Neutrophil (primary cell): ENCODE measurements around the gene CREBBP.

Experiments used
- H3K27ac ChIP-seq: fragments of 200-600 bp; sonication (generic); 2 replicates; pipeline ENCODE4 v1.5.1; 2016; ENCODE audit warnings: mild to moderate bottlenecking, moderate library complexity
- H3K27me3 ChIP-seq: fragments of 200-600 bp; sonication (generic); 2 replicates; pipeline ENCODE4 v1.6.0; 2016; ENCODE audit warnings: mild to moderate bottlenecking
- H3K36me3 ChIP-seq: fragments of 200-600 bp; sonication (generic); 2 replicates; pipeline ENCODE4 v1.5.1; 2017
- H3K4me1 ChIP-seq, 2 experiments: fragments of 200-600 bp in 1 of 2; sonication (generic) in 1 of 2; 1 replicate in 1 of 2; 2 replicates in 1 of 2; pipeline versions ENCODE4 v1.5.1 to v1.6.1; 2013 to 2016; ENCODE audit warnings: low read depth in 1 of 2, low read length in 1 of 2, mild to moderate bottlenecking in 1 of 2, moderate library complexity in 1 of 2; ENCODE audit not compliant: control insufficient read depth in 1 of 2, insufficient read depth in 1 of 2
- H3K4me3 ChIP-seq, 2 experiments: fragments of 200-600 bp in 1 of 2; sonication (generic) in 1 of 2; 1 replicate in 1 of 2; 2 replicates in 1 of 2; pipeline ENCODE4 v1.5.1; 2013 to 2016; ENCODE audit warnings: low read depth in 1 of 2, low read length in 1 of 2, mild to moderate bottlenecking in 1 of 2, moderate library complexity in 1 of 2
- H3K9me3 ChIP-seq: fragments of 200-600 bp; sonication (generic); 2 replicates; pipeline ENCODE4 v1.5.1; 2016
- TF ChIP-seq, protein P1 (sequence below): fragments of 200-600 bp; sonication (generic); IDR thresholded peaks from 2 replicates; pipeline ENCODE4 v1.5.1; 2016; ENCODE audit warnings: antibody characterized with exemption

CREBBP gene

DNA sequence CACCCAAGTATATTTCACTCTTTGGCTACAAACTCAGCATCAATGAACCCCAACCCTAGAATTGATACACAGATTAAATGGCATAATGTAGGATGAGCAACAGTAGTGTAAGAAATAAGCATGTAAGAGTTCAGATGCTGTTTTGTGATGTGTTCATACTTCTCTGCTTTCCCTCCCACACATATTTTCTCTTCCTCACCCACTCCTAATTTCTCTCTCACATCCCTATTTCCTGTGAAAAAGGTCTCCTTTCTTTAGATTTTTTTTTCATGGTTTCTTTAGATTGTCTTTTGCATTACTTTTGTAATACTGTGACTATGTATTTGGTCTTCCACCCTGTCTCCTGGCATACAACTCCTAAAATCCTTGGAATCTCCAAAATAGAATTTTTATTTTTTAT lies 21.7 kb downstream of the CREBBP start:
- Histone ChIP-seq H3K4me3 (peak overlapping the region in 1 of 2 experiments; percentile 63), H3K27me3 (no peaks in the 10 kb centered on the region), H3K4me1 (peaks cover 99% of the 10 kb centered on the region in 2 experiments), H3K9me3 (no peaks in the 10 kb centered on the region), H3K27ac (peak overlapping the region; percentile 90), H3K36me3 (peaks cover 8% of the 10 kb centered on the region)
- TF ChIP-seq, protein P1, sequence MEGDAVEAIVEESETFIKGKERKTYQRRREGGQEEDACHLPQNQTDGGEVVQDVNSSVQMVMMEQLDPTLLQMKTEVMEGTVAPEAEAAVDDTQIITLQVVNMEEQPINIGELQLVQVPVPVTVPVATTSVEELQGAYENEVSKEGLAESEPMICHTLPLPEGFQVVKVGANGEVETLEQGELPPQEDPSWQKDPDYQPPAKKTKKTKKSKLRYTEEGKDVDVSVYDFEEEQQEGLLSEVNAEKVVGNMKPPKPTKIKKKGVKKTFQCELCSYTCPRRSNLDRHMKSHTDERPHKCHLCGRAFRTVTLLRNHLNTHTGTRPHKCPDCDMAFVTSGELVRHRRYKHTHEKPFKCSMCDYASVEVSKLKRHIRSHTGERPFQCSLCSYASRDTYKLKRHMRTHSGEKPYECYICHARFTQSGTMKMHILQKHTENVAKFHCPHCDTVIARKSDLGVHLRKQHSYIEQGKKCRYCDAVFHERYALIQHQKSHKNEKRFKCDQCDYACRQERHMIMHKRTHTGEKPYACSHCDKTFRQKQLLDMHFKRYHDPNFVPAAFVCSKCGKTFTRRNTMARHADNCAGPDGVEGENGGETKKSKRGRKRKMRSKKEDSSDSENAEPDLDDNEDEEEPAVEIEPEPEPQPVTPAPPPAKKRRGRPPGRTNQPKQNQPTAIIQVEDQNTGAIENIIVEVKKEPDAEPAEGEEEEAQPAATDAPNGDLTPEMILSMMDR = no peak

DNA sequence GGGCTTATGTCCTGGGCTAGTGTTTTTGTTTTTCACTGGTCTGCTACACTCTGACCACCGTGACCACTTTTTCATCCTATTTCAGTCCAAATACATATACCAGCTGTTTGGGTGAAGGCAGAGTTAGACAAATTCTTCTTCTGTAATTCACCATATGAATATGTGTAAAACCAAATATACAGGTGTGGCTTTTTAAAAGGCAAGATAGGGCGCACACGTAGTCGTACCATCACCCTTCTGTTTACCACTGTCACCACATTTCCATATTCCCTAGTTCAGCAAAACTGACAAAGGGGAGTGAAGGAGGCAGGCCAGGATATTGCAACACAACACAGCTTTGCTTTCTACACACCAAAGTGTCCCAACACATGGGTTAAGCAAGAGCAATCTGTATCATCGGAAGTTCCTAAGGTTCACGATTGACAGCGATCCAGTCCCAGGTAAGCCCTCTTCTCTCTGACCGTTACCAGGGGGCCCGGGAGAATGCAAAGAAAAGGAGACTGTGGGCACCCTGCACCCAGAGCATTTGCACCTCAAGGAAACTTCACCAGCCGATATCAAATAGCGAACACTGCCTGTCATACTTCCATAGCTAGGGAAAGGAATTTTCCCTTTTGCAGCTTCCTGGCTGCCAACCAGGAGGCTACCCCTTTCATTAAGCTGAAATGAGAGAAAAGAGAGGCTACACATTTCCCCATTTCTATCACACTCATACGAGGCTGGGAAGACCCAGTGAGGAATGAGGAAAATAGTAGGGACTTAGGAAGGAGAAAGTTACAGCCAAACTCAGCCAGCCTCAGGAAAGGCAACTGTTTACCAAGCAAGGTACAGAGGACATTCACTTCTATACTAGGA lies 23.1 kb downstream of the CREBBP start:
- Histone ChIP-seq H3K4me1 (peaks cover 99 to 100% of the 10 kb centered on the region in 2 experiments), H3K36me3 (peaks cover 5% of the 10 kb centered on the region), H3K9me3 (no peaks in the 10 kb centered on the region), H3K27me3 (no peaks in the 10 kb centered on the region), H3K27ac (peak overlapping the region; percentile 90), H3K4me3 (peak overlapping the region; percentile 62 to 63)
- TF ChIP-seq, protein P1 = no peak

DNA sequence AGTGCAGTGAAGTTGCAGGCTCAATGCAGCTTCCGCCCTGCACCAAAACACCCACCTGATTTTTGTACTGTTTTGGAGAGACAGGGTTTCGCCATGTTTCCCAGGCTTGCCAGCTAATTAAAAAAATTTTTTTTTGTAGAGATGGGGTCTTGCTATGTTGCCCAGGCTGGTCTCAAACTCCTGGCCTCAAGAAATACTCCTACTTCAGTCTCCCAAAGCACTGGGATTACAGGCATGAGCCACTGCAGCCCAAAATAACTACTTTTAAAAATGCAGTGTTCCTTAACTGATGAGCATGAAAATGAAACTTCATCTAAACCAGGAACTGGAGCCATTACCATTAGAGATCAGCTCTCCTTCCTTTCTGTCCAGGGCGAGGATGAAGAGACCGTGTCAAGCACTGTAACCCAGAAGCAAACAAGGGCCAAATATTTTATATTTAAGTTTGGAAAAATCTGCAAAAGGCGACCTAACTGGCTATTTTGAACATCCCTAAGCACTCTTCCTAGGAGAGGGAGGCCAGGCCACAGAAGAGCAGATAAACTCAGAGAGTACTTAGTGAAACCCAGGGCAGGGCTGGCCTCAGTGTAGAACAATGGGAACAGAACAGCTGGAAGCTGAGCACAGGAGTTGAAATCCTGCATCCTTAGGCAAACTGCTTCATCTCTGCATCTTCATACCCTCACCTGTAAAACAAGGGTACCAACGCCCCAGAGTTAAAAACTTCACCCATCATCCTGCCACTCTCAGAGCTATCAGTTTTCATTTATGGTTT lies 24.0 kb downstream of the CREBBP start:
- H3K4me3 ChIP-seq = peak overlapping the region; percentile 62 to 63
- H3K27ac ChIP-seq = peak overlapping the region; percentile 90
- H3K4me1 ChIP-seq = peaks cover 95% of the 10 kb centered on the region in 2 experiments
- no peaks in the 10 kb centered on the region for H3K27me3 ChIP-seq
- no peaks in the 10 kb centered on the region for H3K9me3 ChIP-seq
- peaks cover 5% of the 10 kb centered on the region for H3K36me3 ChIP-seq
- TF ChIP-seq, protein P1 = no peak

DNA sequence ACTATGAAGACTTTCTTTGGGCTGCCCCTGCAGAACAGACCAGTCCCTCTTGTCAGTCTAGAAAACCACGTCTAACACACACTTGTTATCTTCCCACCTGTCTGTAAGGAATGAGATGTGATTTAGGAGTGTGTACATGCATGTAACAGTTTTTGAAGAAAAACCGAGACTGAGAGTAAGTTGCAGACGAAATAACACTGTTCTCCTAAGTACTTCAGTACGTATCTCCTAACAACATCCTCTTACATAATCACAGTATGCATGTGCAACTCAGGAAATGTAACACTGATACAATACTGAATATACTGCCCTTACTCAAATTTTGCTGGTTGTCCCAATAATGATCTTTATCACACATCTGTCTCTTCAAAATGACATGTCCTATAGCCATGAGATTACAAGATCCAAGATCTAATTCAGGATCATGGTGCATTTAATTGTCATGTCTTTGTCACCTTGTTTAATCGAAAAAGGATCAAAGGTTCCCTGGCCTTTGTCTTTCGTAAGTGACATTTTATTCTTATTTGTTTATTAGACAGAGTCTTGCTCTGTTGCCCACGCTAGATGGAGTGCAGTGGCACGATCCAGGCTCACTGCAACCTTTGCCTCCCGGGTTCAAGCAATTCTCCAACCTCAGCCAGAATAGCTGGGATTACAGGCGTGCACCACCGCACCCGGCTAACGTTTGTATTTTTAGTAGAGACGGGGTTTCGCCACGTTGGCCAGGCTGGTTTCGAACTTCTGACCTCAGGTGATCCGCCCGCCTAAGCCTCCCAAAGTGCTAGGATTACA lies 25.6 kb downstream of the CREBBP start:
- Histone ChIP-seq H3K36me3 (peaks cover 15% of the 10 kb centered on the region), H3K4me1 (peaks cover 82% of the 10 kb centered on the region in 2 experiments), H3K9me3 (no peaks in the 10 kb centered on the region), H3K4me3 (peak overlapping the region; percentile 62 to 63), H3K27me3 (no peaks in the 10 kb centered on the region), H3K27ac (peak overlapping the region; percentile 90)
- TF ChIP-seq, protein P1 = no peak

DNA sequence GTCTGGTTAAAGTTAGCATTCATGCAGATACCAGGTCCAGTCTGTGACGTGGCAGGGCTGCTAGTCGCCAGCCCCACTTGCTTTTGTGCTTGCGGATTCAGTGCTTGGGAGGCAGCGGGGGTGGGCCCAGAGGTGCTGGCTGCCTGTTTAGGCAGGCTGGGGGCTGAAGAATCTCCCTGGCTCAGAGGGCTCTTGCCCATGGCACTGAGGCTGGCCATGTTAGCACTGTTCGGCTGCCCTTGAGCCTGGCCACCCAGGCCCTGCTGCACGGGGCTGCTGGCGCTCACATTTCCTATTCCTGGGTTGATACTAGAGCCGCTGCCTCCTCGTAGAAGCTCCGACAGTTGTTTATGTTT lies 30.0 kb downstream of the CREBBP start:
- H3K4me1 ChIP-seq = peaks cover 38 to 49% of the 10 kb centered on the region in 2 experiments
- TF ChIP-seq, protein P1 = no peak
- H3K27me3 ChIP-seq = no peaks in the 10 kb centered on the region
- no peaks in the 10 kb centered on the region for H3K9me3 ChIP-seq
- peak overlapping the region; percentile 41 for H3K27ac ChIP-seq
- peaks cover 39% of the 10 kb centered on the region for H3K36me3 ChIP-seq
- no peak overlapping the region for H3K4me3 ChIP-seq
